ENCODE measurements around the gene PLEKHB1.

- TF ChIP-seq CTCF (conservative IDR thresholded peaks at IDR 0.05; ENCODE audit: low read length) (no peak), EZH2phosphoT487 (IDR thresholded peaks at IDR 0.05; ENCODE audit: borderline replicate concordance, low read depth, low read length) (no peak)
These were observed 8.2 kb downstream of the PLEKHB1 start for GRCh38 chr11:73654482-73655021.

Data from OCI-LY7 (cell line).